Measurements from ENCODE around the gene PCNX1. TPM values are rescaled to one million over a fixed set of nuclear protein-coding genes. Genes with fewer than 3 reads are reported as not detected.
"Not testable (repeated sequence)": the region's sequence is repeated elsewhere in the genome, so short reads cannot be mapped to it uniquely, and the experiment has no call there.

Gene PCNX1
- total and polyA plus RNA-seq, 5 donors from 2014 or later = 16.4 to 202 (median 21.1) TPM

DNA sequence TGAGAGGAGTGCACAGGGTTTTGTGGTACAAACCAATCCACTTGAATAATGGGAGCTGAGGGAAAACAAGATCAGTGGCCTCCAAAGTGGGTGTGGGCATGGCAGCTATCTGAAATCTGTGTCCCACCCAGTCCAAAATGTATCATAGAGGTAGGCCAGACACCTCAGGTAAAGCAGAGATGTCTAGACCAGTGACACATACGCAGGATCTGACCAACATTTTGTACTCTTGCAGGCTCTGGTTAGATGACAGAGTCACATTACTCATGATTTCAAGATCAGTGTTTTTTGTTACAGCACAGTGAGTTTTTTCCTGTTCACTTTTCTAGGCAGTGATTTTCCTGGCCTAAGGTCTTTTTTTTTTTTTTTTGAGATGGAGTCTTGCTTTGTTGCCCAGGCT lies 211.8 kb downstream of the PCNX1 start:
- Mint-ChIP-seq H3K4me1 (peaks cover 4 to 12% (median 6%) of the 10 kb centered on the region in 4 donors), H3K36me3 (peaks cover 6% of the 10 kb centered on the region), H3K9me3 (no peaks in the 10 kb centered on the region), H3K4me3 (peak overlapping the region in 1 of 4 donors; percentile 1), H3K27me3 (no peaks in the 10 kb centered on the region), H3K27ac (peak overlapping the region in 2 of 3 donors; percentile 21 to 48)
- Histone ChIP-seq H3K27ac (ENCODE audit: insufficient read depth, low read length, poor library complexity, severe bottlenecking) (no peak overlapping the region), H3K4me3 (ENCODE audit: low read depth, low read length) (no peak overlapping the region), H3K4me1 (ENCODE audit: control insufficient read depth, insufficient read depth, low read length, poor library complexity, severe bottlenecking) (no peaks in the 10 kb centered on the region), H3K27me3 (ENCODE audit: control insufficient read depth, insufficient read depth, low read length) (no peaks in the 10 kb centered on the region), H3K9me3 (ENCODE audit: control insufficient read depth in 2 of 2, low read length in 2 of 2) (no peaks in the 10 kb centered on the region), H3K36me3 (ENCODE audit: control insufficient read depth, insufficient read depth, low read length) (peaks cover 11% of the 10 kb centered on the region)
- no peak for DNase-seq
- ATAC-seq (ENCODE audit: low read depth in 2 of 2) = peak in 1 of 2 donors; percentile 28

DNA sequence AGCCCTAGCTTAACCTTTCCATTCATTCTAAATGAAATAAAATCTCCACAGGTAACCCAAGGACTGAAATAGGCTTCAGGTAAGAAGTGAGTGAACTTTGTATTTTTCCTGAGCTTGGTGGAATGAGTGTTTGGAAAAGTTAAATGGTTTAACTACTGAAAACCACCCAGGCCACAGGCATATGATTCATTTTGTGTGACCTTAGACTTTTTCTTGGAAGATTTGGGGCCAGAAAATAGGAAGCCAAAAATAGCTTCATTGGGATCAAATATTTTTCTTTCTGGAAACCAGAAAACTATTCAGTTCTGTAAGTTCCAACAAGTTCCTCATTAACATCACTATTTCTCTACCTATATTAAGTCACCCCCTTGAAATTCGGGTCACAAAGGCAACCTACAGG lies 212.6 kb downstream of the PCNX1 start:
- Histone ChIP-seq H3K4me1 (ENCODE audit: control insufficient read depth, insufficient read depth, low read length, poor library complexity, severe bottlenecking) (no peaks in the 10 kb centered on the region), H3K4me3 (ENCODE audit: low read depth, low read length) (no peak overlapping the region), H3K9me3 (ENCODE audit: control insufficient read depth in 2 of 2, low read length in 2 of 2) (no peaks in the 10 kb centered on the region), H3K27me3 (ENCODE audit: control insufficient read depth, insufficient read depth, low read length) (no peaks in the 10 kb centered on the region), H3K27ac (ENCODE audit: insufficient read depth, low read length, poor library complexity, severe bottlenecking) (no peak overlapping the region), H3K36me3 (ENCODE audit: control insufficient read depth, insufficient read depth, low read length) (peaks cover 5% of the 10 kb centered on the region)
- Mint-ChIP-seq H3K9me3 (no peaks in the 10 kb centered on the region), H3K27me3 (no peaks in the 10 kb centered on the region), H3K27ac (no peak overlapping the region), H3K4me3 (no peak overlapping the region), H3K36me3 (peaks cover 4% of the 10 kb centered on the region), H3K4me1 (peaks cover 4 to 11% (median 6%) of the 10 kb centered on the region in 4 donors)
- ATAC-seq (ENCODE audit: low read depth in 2 of 2) (no peak), DNase-seq (no peak)

DNA sequence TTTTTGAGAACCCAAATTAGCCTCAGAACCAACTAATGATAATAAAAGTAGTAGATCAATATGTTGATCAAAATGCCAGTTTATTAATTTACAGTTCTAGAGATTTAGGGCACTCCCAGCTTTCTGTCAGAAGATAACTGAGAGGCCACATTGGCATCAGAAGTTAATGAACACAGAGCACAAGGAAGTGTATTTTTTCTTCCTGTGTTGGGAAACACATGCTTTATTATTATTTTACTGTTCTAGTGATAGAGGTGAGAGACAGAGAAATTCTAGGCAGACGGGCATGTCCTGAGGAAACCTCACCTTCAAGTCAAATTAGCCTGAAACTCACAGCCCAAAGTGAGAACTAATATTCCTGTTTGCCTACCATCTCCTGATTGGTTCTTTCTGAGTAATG lies 213.7 kb downstream of the PCNX1 start:
- ATAC-seq (ENCODE audit: low read depth in 2 of 2) = no peak
- H3K4me3 ChIP-seq (ENCODE audit: low read depth, low read length) = no peak overlapping the region
- H3K27me3 Mint-ChIP-seq = peaks cover 4% of the 10 kb centered on the region
- H3K9me3 ChIP-seq (ENCODE audit: control insufficient read depth in 2 of 2, low read length in 2 of 2) = no peaks in the 10 kb centered on the region
- H3K4me1 Mint-ChIP-seq = peaks cover 4 to 11% (median 6%) of the 10 kb centered on the region in 4 donors
- peaks cover 4% of the 10 kb centered on the region for H3K36me3 Mint-ChIP-seq
- peak overlapping the region in 1 of 3 donors; percentile 44 for H3K27ac Mint-ChIP-seq
- no peak overlapping the region for H3K27ac ChIP-seq (ENCODE audit: insufficient read depth, low read length, poor library complexity, severe bottlenecking)
- peaks cover 3% of the 10 kb centered on the region for H3K36me3 ChIP-seq (ENCODE audit: control insufficient read depth, insufficient read depth, low read length)
- no peaks in the 10 kb centered on the region for H3K9me3 Mint-ChIP-seq
- H3K4me3 Mint-ChIP-seq = no peak overlapping the region
- DNase-seq = no peak
- H3K4me1 ChIP-seq (ENCODE audit: control insufficient read depth, insufficient read depth, low read length, poor library complexity, severe bottlenecking) = no peaks in the 10 kb centered on the region
- H3K27me3 ChIP-seq (ENCODE audit: control insufficient read depth, insufficient read depth, low read length) = no peaks in the 10 kb centered on the region

DNA sequence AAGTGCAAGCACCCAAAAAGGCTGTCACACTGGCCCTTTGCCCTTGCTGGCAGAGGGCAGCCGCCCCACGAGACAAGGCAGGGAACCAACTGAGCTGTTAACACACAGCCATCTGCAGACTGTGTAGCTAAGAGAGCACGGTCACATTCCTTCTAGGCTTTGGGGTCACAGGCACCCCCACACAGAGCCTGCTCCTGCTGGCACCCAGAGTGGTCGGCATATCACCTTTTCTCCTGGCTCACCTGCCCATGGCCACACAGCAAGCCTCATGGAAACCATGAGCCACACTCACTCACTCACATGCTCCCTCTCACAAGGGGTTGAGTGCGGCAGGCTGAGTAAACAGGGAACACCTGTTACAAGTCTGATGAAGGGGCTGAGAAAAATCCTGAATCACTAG lies 214.5 kb downstream of the PCNX1 start:
- peaks cover 3 to 11% (median 6%) of the 10 kb centered on the region in 4 donors for H3K4me1 Mint-ChIP-seq
- peak overlapping the region in 2 of 3 donors; percentile 40 to 44 for H3K27ac Mint-ChIP-seq
- ATAC-seq (ENCODE audit: low read depth in 2 of 2) (no peak), DNase-seq (no peak)
- H3K9me3 Mint-ChIP-seq = no peaks in the 10 kb centered on the region
- H3K36me3 ChIP-seq (ENCODE audit: control insufficient read depth, insufficient read depth, low read length) = peaks cover under 1% of the 10 kb centered on the region
- H3K4me3 Mint-ChIP-seq = peak overlapping the region in 1 of 4 donors; percentile 61
- H3K9me3 ChIP-seq (ENCODE audit: control insufficient read depth in 2 of 2, low read length in 2 of 2) = no peaks in the 10 kb centered on the region
- no peak overlapping the region for H3K27ac ChIP-seq (ENCODE audit: insufficient read depth, low read length, poor library complexity, severe bottlenecking)
- H3K4me3 ChIP-seq (ENCODE audit: low read depth, low read length) = no peak overlapping the region
- peaks cover 4% of the 10 kb centered on the region for H3K36me3 Mint-ChIP-seq
- H3K27me3 ChIP-seq (ENCODE audit: control insufficient read depth, insufficient read depth, low read length) = no peaks in the 10 kb centered on the region
- H3K27me3 Mint-ChIP-seq = peaks cover 4% of the 10 kb centered on the region
- no peaks in the 10 kb centered on the region for H3K4me1 ChIP-seq (ENCODE audit: control insufficient read depth, insufficient read depth, low read length, poor library complexity, severe bottlenecking)

DNA sequence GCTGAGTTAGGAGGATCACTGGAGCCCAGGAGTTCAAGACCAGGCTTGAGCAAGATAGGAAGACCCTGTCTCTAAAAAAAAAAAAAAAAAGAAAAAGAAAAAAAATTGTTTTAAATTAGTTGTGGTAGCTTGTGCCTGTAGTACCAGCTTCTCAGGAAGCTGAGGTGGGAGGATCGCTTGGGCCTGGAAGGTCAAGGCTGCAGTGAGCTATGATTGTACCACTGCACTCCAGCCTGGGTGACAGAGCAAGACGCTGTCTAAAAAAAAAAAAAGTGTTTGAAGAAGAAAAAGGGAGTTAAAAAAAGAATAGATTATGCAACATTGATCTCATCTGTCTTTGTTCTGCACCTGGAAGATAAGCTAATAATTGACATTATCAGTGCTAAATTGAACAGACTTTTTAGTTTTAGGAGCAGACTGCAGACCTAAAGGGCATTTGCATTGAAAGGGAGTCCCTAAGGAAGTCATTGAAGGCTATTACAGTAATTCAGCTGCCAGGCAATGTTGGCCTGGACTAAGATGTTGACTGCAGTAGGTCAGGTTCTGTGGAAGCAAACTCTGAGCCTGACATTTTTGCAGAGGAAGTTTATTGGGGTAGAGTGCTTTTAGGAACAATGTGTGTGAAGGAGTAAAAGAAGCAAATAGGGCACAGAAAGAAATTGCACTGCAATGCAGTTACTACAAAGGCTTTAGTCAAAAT lies 215.8 kb downstream of the PCNX1 start:
- H3K36me3 ChIP-seq (ENCODE audit: control insufficient read depth, insufficient read depth, low read length) = no peaks in the 10 kb centered on the region
- no peaks in the 10 kb centered on the region for H3K9me3 ChIP-seq (ENCODE audit: control insufficient read depth in 2 of 2, low read length in 2 of 2)
- Mint-ChIP-seq H3K9me3 (no peaks in the 10 kb centered on the region), H3K27me3 (peaks cover 4% of the 10 kb centered on the region), H3K4me3 (no peak overlapping the region), H3K36me3 (peaks cover 4% of the 10 kb centered on the region), H3K4me1 (peaks cover 0 to 8% (median 1%) of the 10 kb centered on the region in 4 donors), H3K27ac (no peak overlapping the region)
- H3K4me1 ChIP-seq (ENCODE audit: control insufficient read depth, insufficient read depth, low read length, poor library complexity, severe bottlenecking) = no peaks in the 10 kb centered on the region
- no peaks in the 10 kb centered on the region for H3K27me3 ChIP-seq (ENCODE audit: control insufficient read depth, insufficient read depth, low read length)
- DNase-seq (no peak), ATAC-seq (ENCODE audit: low read depth in 2 of 2) (no peak)
- no peak overlapping the region for H3K4me3 ChIP-seq (ENCODE audit: low read depth, low read length)
- no peak overlapping the region for H3K27ac ChIP-seq (ENCODE audit: insufficient read depth, low read length, poor library complexity, severe bottlenecking)

DNA sequence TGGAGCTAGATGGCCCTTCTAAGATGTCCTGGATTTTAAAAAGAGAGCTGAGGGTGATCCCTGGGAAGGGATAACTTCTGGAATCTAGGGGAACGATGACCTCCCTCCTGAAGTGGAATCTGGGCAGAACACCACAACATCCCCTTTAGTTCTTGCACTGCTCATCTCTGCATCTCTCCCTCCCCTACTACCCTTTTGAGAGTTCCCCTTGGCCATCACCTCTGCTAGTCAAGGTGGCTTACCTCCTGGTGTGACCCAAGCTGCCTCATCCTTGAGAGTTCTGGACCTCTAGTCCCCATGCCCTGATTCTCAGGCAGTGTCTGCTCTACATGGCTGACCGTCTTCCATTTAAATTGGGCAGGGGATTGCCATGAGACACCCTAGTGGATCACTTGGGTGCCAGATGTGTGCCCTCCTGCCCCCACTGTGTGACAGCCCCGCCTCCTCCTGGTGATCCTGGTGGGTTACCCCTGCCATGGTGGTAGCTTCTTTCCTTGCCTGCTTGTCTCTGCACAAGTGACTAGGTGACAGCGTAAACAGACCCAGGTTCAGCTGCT lies 216.4 kb downstream of the PCNX1 start:
- ATAC-seq (ENCODE audit: low read depth in 2 of 2) = no peak
- peaks cover 0 to 8% (median 1%) of the 10 kb centered on the region in 4 donors for H3K4me1 Mint-ChIP-seq
- H3K36me3 Mint-ChIP-seq = peaks cover under 1% of the 10 kb centered on the region
- no peak overlapping the region for H3K4me3 ChIP-seq (ENCODE audit: low read depth, low read length)
- no peak overlapping the region for H3K27ac Mint-ChIP-seq
- H3K36me3 ChIP-seq (ENCODE audit: control insufficient read depth, insufficient read depth, low read length) = no peaks in the 10 kb centered on the region
- no peaks in the 10 kb centered on the region for H3K27me3 ChIP-seq (ENCODE audit: control insufficient read depth, insufficient read depth, low read length)
- H3K27ac ChIP-seq (ENCODE audit: insufficient read depth, low read length, poor library complexity, severe bottlenecking) = no peak overlapping the region
- H3K4me3 Mint-ChIP-seq = no peak overlapping the region
- no peaks in the 10 kb centered on the region for H3K4me1 ChIP-seq (ENCODE audit: control insufficient read depth, insufficient read depth, low read length, poor library complexity, severe bottlenecking)
- H3K9me3 Mint-ChIP-seq = no peaks in the 10 kb centered on the region
- H3K27me3 Mint-ChIP-seq = peaks cover 4% of the 10 kb centered on the region
- H3K9me3 ChIP-seq (ENCODE audit: control insufficient read depth in 2 of 2, low read length in 2 of 2) = no peaks in the 10 kb centered on the region
- no peak for DNase-seq

DNA sequence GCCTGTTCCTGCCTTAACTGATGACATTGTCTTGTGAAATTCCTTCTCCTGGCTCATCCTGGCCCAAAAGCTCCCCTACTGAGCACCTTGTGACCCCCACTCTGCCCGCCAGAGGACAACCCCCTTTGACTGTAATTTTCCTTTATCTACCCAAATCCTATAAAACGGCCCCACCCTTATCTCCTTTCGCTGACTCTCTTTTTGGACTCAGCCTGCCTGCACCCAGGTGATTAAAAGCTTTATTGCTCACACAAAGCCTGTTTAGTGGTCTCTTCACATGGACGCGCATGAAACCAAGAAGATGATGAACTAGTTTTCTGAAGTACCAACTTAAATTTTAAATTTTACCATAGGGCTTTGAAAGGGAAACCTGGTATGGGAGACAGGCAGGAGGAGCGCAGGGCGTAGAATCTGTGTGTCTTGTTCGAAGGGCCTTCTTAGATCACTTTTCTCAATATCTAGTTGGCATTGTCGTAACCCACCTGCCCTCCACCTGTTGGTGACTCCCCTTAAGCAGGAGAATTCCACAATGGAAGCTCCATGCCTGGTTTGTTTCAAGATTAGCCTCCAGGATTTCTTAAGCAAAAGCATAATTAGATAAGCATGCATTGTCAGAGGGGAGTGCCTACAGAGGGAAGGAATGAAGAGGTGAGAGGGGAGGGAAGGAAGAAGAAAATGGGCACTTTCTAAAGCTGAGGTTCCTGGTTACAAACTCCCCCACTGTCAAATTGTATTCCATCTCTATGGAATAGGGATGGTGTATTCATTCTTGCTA lies 222.6 kb downstream of the PCNX1 start:
- H3K9me3 Mint-ChIP-seq = not testable (repeated sequence)

More for the DNA sequence above, 222.6 kb downstream of the PCNX1 start:
- not testable (repeated sequence) for H3K9me3 ChIP-seq (ENCODE audit: control insufficient read depth in 2 of 2, low read length in 2 of 2); H3K27me3 ChIP-seq (ENCODE audit: control insufficient read depth, insufficient read depth, low read length); H3K27ac Mint-ChIP-seq; H3K36me3 Mint-ChIP-seq; H3K27ac ChIP-seq (ENCODE audit: insufficient read depth, low read length, poor library complexity, severe bottlenecking); H3K4me1 Mint-ChIP-seq; H3K4me3 ChIP-seq (ENCODE audit: low read depth, low read length); H3K4me1 ChIP-seq (ENCODE audit: control insufficient read depth, insufficient read depth, low read length, poor library complexity, severe bottlenecking); ATAC-seq (ENCODE audit: low read depth in 2 of 2); H3K36me3 ChIP-seq (ENCODE audit: control insufficient read depth, insufficient read depth, low read length); H3K4me3 Mint-ChIP-seq; DNase-seq; H3K27me3 Mint-ChIP-seq

Data from CD4-positive, CD25-positive, alpha-beta regulatory T cell (primary cell).